Renal cortical epithelial cell (primary cell): ENCODE results near the gene GPBP1L1. TPM values are rescaled to one million over a fixed set of nuclear protein-coding genes. Genes with fewer than 3 reads are reported as not detected.
A peak's percentile ranks its signal among the peaks of the same experiment; 100 is the strongest.
"Not testable (repeated sequence)": the region's sequence is repeated elsewhere in the genome, so short reads cannot be mapped to it uniquely, and the experiment has no call there.

Experiments
- DNase-seq: peaks from one replicate; pipeline ENCODE4 v3.0.0-alpha.2; 2011; ENCODE audit warnings: low read depth
- total RNA-seq: library from RNA; depleted of rRNA; stranded (reverse); fragments of >200 nt; gene quantifications from 2 replicates; pipeline ENCODE4 v1.2.3, GENCODE V29; 2014

GPBP1L1 gene
- 126 and 140 TPM in 2 replicates for total RNA-seq

GRCh38 chr1:45686288-45687013 is at the start of gene GPBP1L1:
Gene GPBP1L1 (minus strand): TSS chr1:45686533. CDS start chr1:45659087, 27,446 bp downstream.
- DNase-seq = peak; percentile 87

GRCh38 chr1:45730780-45731319 is 44.5 kb upstream of the GPBP1L1 start:
- DNase-seq = no peak

GRCh38 chr1:45730075-45730779 is 43.9 kb upstream of the GPBP1L1 start:
- DNase-seq = no peak

DNA sequence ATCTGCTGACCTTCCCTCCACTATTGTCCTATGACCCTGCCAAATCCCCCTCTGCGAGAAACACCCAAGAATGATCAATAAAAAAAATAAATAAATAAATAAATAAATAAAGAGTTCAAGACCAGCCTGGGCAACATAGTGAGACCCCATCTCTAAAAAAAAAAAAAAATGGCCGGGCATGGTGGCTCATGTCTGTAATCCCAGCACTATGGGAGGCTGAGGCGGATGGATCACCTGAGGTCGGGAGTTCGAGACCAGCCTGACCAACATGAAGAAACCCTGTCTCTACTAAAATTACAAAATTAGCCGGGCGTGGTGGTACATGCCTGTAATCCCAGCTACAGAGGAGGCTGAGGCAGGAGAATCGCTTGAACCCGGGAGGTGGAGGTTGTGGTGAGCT is 39.7 kb upstream of the GPBP1L1 start:
- DNase-seq = not testable (repeated sequence)

- no peak for DNase-seq
Observed at GRCh38 chr1:45723248-45723930, 37.1 kb upstream of the GPBP1L1 start.

DNA sequence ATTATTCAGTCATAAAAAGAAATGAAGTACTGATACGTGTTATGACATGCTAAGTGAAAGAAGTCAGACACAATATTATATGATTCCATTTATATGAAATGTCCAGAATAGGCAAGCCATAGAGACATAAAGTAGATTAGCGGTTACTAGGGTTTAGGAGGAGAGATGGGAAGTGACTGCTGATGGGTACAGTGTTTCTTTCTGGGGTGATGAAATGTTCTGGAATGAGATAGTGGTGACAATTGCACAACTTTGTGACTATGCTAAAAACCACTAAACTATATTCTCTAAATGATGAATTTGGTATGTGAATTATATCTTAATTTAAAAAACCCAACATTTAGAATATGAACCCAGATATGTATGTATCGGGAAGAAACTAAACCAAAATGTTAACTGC is 36.5 kb upstream of the GPBP1L1 start:
- no peak for DNase-seq

DNA sequence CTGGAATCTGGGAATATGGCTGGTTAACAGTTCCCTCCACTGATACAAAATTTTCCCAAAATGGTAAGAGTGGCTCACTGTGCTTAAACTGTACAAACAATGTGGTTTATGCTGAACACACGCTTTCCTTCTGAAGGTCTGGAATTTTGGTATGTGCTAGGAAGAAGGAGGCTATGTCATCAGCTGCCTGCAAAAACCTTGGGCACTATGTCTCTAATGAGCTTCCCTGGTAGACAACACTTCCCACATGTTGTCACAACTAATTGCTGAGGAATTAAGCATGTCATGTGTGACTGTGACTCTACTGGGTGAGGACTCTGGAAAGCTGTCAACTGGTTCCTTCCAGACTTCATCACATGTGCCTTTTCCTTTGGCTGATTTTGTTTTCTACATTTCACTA is 34.9 kb upstream of the GPBP1L1 start:
- DNase-seq = peak; percentile 7

- DNase-seq = no peak
Observed at GRCh38 chr1:45718289-45718688, 32.0 kb upstream of the GPBP1L1 start.

- not testable (repeated sequence) for DNase-seq
Observed at GRCh38 chr1:45717386-45717785, 31.1 kb upstream of the GPBP1L1 start.

GRCh38 chr1:45716700-45717099 is 30.4 kb upstream of the GPBP1L1 start:
- DNase-seq = no peak

DNA sequence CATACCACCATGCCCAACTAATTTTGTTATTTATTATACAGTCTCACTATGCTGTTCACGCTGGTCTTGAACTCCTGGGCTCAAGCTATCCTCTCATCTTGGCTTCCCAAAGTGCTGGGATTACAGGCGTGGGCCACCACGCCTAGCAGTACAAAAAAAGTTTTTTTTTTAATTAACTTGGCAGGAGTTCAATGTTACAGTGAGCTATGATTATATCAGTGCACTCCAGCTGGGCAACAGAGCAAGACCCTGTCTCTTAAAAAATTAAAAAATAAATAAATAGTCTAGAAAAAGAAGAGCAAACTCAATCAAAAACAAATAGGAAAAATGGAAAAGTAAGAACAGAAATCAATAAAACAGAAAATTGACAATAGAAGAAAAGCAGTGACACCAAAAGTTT is 27.4 kb upstream of the GPBP1L1 start:
- no peak for DNase-seq

GRCh38 chr1:45704637-45705036 is 18.3 kb upstream of the GPBP1L1 start:
- no peak for DNase-seq

DNA sequence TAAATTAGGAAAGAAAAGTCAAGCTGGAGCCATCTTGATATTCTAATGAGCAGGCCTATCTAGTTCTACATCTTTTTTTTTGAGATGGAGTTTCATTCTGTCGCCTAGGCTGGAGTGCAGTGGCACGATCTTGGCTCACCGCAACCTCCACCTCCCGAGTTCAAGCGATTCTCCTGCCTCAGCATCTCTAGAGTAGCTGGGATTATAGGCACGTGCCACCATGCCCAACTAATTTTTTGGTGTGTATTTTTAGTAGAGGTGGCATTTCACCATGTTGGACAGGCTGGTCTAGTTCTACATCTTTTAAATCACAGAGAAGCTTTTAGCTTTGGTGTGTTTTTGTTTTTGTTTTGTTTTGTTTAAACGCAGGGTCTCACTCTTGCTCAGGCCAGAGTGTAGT is 8.5 kb upstream of the GPBP1L1 start:
- DNase-seq = no peak

DNA sequence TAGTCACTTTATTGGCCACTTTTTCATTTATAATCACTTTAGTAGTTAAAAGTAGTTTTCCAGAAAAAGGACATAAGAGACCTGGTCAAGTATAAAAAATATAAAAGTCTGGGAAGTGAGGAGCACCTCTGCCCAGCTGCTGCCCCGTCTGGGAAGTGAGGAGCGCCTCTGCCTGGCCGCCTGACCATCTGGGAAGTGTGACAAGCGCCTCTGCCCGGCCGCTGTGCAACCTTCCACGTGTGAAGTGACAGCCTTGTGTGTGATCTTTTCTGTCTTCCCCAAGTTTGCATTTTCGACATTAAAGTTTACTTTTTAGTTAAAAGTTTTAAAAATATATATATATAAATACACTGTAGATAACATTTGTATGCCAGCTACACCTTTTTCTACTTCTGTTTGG is 7.5 kb upstream of the GPBP1L1 start:
- not testable (repeated sequence) for DNase-seq

DNA sequence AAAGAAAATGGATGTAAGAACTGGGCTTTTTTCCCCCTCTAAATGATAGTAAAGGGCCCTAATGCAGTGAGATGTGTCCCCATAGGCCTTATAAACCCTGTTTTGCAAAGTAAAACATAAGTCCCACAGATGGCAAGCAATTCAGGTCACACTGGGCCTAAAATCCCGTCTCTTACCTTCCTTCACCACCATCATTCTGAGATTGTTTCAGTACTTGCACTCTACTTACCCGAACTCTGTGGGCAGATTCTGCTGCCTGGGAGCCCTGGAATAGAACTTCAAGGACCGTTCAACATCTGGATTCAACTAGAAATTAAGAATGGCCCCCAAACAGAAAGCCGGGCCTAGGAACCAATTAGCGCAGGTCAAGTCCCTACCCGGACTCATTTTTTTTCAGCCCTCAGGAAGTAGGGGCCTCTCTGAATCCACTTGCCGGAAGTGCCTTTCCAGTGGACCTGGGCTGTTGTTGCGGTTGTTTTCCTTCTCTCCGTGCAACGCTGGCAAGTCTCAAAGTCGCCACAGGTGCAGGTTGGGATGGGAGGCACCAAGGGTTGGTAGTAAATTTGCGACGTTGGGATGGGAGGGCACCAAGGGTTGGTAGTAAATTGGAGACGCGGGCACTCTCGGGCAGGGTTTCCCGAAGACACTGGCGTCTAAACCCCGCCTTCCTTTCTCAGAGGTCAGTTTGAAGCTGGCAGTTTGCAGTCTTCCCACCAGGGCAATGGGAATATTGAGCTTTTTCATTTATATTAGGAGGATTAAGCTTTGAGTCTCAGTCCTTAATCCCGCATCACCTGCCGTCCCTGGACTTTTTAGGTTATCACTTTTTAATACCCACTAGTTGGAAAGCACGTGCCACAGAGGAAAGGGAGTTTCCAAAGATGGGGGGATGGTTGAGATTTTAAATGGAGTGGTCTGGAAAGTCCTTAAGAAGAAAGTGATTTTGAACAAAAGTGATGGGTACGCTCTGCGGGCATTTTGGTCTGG is 1.7 kb upstream of the GPBP1L1 start, which contains the start of gene TMEM69:
TSS of gene TMEM69 (plus strand) at position 428 of the 987 bp plus-strand sequence. CDS start 2,888 bp downstream, outside the sequence.
- peak; percentile 83 for DNase-seq

- peak; percentile 97 for DNase-seq
Observed at GRCh38 chr1:45687014-45687753, 851 bp upstream of the GPBP1L1 start.

DNA sequence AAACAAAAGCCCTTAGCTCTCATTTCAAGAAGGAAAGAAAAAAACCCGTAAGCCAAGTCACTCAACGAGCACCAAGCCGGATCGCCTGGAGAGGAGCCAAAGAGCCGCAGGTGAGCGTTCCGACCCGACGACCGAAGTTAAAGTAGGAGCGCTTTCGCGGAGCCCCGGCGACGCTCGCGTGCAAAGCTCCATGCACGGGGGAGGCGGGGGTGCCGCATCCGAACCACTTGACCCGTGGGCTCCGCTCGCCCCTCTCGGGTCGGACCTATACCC is 382 bp downstream of the GPBP1L1 start:
- no peak for DNase-seq

DNA sequence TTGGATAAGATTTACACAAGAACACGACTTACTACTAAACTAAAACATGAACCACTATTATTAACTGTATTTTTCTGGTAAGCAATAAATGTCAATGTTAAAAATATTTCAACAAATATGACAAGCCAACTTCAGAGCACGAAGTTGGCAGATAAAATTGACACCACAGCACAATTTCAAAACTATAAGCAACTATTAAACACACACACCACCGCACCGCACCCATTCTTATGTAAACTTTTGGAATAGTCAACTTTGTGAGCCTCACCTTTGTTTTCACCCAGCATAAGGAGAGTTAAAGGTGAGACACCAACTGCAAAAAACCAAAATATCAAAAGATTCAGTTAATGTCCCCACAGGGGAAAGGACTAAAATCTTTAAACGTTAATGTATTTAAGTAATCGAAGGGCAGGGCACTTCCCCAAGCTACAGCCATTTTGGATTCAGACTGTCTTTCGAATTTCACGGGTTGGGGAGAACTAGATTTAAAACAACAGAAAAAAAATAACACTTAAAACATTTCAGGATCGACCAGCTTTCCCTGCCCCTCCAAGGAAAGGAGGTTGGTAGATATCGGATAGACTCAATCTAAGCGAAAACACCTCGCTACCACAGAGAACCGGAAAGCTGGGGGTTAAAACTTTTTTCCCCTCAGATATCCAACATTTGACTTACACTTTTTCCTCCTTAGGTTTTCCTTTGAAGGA is 872 bp downstream of the GPBP1L1 start:
- no peak for DNase-seq

- DNase-seq = no peak
Observed at GRCh38 chr1:45684402-45684801, 1.9 kb downstream of the GPBP1L1 start.

DNA sequence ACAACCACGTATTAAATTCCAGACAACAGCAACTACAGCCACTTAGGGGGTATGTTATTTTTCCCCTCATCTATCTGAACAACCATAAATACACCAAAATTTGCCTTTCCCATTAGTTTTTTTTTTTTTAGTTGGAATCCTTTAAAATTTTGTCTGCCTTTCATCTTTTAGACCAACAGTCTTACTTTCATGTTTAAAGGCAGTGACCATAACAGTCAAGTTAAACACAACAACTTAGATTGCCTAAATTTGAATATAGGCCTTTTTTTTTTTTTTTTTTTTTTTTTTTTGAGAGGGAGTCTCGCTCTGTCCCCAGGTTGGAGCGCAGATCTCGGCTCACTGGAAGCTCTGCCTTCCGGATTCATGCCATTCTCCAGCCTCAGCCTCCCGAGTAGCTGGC is 3.4 kb downstream of the GPBP1L1 start:
- DNase-seq = no peak
